Activated CD4-positive, alpha-beta T cell treated with anti-CD3 and anti-CD28 coated beads for 24 hours (primary cell): ENCODE results near the gene ACBD3.
A peak's percentile ranks its signal among the peaks of the same experiment; 100 is the strongest.

Source experiments
- DNase-seq, 2 donors: peaks; one replicate each; pipeline ENCODE4 v3.0.0-alpha.2; 2020; ENCODE audit warnings: low read depth in 2 of 2

ACBD3 gene

DNA sequence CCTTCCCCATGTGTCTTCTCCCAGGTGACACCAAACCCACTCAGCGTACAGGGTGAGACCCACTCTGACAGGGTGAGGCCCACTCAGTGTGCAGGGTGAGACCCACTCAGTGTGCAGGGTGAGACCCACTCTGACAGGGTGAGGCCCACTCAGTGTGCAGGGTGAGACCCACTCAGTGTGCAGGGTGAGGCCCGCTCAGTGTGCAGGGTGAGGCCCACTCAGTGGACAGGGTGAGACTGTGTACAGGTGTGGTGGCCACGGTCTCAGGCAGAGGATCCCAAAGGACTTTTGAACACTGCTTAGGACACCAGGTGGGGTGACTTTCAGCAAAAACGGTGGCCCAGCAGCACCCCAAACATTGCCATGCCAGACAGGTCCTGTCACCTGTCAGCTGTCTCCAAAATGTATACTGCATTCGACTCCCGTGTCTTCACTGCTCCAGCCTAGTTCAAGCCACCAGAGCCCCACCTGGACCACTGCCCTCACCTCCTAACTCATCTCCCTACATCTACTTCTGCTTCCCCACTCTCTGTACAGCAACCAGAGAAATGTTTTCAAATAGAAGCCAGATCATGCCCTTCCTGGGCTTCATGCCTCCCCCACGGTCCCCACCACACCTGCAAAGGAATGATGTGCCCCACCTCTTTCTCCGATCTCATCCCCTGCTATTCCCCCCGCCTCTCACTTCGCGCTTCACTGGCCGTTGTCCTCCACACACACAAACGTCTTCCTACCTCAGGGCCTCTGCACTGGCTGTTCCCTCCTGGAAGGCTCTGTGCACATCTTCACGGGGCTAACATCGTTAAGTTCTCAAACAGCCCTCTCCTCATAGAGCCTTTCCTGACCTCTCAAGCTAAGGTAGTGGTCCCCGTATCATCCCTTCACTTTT, 52.1 kb downstream of the ACBD3 start:
- DNase-seq: no peak

DNA sequence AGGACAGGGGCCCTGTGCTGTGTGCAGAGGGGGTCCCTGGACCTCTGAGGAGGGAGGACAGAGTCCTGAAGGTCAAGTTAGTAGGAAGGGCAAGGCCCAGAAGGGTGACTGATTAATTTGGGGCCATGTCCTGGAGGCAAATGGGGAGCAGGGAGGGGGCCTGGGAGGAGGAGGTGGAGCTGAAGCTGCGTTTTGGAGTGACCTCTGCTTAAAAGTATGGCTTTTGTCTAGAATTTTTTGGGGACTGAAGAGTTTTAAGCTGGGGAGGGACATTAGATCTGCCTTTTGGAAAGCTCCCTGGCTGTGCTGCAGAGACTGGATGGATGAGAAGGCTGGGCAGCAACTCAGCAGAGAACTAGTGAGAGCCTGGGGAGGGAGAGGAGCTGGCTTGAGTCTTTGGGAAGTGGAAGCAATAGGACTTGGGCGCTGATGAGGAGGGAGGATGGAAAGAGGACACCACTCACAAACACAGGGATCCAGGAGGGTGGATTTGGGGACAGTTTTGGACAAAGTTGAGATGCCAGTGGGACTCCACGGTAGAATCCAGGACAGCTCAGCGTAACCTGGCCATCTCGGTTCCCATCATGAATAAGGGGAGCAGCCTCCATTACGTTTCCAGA, 52.9 kb downstream of the ACBD3 start:
- no peak for DNase-seq

DNA sequence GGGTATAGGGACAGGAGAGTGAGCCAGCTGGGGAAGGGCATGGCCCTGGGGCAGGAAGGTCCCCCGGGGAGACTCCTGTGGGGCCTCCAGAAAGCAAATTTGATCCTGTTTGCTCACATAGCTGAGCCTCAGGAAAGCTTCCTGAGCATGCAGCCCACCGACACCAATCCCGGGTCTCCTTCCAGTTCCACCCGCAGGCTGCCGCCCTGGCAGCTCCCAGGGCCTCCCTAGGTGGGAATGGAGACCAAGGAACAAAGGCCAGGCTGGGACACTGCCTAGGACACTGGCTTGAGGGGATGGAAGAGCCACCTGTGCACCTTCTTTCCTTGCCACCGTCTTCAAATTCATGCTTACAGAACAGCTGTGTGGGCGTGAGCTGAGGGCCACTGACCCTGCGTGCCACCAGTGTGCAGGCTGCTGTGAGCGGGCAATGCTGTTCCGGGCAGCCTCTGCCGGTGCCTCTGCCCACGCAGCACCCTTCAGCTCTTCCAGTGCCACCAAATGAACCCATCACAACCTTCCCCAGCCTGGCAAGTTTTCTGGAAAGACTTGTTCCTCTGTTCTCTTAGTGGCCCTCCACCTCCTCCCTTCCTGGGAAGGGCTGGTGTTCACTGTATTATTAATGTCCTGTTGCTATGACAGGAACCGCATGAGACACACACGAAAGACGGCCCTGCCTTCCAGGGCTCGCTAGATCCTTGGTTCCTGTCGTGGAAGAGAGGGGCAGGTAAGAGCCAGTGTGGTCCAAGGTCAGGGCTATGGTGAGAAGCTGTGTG, 53.6 kb downstream of the ACBD3 start:
- no peak for DNase-seq

DNA sequence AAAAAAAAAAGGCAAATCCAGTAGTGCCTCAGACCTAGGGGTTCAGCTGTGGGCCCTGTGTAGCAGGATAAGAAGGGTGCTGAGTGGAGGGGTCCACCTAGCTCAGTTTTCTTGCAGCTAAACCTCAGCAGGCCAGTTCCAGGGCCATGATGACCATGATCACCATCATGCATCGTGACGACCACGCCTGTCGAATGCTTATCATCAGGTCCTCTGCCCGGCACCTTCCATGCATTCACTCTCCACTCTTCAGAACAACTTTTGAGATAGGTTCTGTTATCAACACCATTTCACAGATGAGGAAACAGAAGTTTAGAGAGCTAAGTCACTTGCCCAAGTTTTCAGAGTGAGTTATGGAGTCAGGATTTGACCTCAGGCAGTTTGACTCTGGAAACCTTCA, 54.9 kb downstream of the ACBD3 start:
- no peak for DNase-seq

DNA sequence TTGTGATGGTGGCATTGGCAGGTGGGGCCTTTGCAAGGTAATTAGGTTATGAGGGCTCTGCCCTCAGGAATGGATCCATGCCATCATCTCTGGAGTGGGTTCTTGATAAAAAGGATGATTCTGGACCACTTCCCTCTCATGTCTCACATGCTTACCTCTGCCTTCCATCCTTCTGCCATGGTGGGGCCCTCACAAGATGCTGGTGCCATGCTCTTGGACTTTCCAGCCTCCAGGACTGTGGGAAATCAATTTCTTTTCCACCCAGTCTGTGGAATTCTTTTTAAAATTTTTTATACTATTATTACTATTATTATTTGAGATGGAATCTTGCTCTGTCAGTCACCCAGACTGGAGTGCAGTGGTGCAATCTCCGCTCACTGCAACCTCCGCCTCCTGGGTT, 57.3 kb downstream of the ACBD3 start:
- no peak for DNase-seq

DNA sequence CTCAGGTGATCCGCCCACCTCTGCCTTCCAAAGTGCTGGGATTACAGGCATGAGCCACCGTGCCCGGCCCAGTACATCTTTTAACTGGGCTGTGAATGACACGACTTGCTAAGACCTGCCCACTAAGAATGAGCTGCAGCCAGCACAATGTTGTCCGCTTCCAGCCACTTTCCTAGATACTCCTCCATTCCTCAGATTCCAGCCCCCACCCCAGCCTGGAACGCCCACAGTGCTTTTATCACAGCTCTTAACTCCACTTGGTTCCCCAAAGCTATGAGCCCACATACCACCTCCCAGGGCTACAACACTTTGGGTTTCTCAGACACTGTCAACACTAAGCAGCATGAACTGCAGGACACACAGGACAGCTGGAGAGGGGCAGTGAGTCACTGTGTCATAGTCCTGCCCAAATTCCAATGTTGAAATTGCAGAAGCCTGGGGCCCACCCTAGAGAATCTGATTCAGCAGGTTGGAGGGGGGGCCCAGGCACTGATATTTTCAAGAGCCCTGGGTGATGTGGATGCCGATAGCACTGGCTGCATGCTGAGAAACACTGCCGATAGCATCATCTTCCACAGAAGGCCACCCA, 58.0 kb downstream of the ACBD3 start:
- no peak for DNase-seq

DNA sequence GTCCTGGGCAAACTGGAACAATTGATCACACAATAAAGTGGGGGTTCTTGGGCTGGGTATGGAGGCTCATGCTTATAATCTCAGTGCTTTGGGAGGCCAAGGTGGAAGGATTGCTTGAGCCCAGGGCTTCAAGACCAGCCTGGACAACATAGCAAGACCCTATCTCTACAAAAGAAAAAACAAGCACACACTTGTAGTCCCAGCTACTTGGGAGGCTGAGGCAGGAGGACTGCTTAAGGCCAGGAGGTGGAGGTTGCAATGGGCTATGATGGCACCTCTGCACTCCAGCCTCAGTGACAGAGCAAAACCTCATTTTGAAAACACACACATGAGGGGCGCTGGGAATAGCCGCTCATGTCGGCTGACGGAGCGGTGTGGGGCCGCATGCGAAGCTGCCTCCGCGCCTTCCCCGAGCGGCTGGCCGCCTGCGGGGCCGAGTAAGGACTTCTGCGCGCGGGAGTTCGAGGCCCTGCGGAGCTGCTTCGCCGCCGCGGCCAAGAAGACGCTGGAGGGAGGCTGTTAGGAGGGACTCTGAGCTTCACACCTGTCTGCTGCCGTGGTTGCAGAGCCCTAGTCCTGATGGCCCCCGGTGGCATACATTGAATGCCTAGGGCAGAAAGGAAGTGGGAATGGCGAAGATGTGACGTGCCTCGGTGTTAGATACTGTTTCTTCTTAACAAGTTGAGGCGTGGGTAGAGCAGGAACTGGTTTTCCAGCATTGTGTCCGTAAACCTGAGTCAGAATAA, 59.5 kb downstream of the ACBD3 start:
- DNase-seq: no peak

DNA sequence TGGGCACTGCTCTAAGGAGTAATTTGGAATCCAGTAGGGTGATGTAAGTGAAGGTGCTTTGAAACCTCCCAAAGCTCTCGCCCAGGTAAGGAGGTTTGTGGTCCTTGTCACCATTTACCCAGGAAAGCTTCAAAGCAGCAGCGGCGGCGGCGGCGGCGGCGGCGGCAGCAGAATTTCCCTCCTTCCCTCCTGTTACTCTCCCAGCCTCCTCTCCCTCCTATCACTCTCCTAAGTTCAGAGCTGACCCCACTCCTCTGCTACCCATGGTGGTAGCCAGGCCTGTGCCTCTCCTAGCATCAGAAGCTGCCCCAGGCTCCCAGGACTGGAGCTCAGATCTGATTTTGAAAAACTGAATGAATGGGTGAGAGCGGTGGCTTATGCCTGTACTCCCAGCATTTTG, 60.7 kb downstream of the ACBD3 start:
- no peak for DNase-seq

DNA sequence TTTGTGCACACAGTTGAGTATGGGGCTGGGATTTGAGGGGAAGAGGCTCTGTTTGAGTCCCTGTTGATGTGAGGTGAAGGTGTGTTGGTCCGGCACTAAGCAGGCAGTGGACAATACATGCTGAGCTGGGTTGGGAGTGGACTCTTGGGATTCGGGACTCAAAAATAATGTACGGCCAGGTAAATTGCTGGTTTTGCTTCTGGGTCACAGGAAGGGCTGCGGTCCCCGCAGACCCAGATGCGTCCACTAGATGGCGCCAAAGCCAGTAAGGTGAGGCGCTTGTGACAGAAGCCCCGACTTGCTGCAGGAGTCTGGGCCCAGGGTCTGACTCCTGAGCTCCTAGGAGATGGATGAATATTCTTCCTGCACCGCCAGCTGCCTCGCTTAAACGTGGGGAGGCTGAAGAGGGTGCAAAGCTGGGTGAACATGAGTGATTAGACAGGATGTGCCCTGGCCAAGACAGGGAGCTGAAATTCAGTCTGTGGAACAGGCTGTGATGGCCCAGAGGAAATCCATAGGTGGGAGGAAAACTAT, 61.4 kb downstream of the ACBD3 start:
- peak; percentile 88 for DNase-seq

DNA sequence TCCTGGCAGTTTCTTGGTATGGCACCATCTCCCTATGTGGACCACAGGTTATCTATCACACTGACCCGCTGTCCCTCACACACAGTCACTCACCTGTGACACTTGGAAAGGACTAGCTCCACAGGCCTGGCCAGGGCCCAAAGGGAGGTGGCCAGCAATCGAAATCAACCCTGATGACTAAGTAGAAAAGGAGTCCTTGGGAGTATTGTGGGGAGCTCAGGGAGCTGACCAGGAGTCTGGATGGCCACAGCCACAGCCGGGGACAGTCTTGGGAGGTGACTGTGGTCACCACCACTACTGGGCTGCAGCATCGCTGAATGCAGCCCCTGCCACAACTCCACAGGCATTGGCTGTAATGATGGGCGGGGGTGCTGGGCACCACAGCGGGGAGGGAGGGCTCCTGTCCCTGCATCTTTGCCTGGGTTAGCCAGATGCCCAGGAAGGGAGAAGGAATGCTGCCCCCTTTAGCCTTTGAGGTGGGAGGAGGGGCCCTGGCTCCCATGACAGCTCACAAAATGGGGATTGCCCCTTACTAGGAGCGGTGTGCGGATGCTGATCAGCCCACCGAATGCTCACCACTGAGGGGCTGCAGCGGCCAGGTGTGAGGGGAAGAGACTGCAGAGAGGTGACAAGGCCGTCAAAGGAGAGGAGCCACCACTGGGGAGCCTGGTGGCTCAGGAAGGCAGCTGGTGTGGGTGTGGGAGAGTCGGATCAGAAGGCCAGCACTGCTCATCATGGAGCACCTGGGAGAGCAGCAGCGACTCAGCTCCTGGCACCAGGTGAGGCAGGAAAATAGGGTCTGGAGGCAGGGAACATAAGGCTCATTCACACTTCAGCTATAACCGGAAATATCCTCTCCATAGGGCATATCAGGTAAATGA, 62.7 kb downstream of the ACBD3 start:
- DNase-seq: no peak

DNA sequence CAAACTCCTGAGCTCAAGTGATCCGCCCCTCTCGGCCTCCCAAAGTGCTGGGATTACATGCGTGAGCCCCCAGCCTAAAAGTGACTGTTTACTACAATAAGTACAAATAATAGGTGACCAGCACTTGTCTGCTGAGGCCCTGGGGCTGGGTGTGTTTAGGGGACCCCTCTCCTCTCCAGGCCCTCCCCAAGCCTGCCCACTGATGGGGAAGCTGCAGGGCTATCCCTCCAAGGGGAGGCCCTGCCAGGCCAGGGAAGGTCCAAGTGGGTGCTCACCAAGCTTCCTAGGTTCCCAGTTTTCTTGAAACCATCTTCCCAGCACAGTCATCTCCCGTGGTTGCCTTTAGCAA, 63.4 kb downstream of the ACBD3 start:
- DNase-seq: no peak

DNA sequence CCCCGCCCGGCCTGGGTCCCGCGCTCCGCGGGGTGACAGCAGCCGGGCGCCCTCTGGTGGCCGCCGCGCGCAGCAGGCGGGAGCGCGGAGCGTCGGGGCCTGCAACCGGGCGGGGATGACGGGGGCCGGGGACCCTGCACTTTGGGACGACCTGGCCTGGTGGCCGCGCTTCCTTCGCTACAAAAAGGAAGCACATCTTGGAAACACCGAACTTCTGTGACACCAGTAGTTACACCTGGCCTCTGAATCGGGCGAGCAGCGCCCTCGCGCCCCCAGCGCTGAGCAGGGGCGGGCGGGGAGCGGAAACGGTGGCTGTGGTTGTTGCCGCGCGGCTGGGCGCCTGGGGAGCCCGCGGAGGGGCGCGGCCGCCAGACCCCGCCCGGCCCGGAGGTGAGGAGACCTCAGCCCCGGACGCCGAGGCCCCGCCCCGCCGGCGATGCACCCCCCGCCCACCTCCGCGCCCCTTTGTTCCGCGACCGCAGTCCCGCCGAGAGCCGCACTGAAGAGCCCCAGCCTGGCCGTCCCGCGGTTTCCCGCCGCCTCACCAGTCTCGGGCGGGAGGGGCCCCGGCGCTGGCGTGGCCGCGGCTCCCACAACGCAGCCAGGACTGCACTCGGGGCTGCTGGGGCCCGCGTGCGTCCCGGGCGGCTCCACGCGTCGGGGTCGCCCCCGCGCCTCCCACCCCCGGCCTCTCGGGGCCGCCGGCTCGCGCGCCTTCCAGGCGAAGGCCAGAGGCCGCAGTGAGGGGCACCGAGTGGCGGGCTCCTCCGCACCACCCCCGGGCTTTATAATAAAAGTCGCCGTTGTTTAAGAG, 64.7 kb downstream of the ACBD3 start:
- peak; percentile 60 to 67 for DNase-seq

DNA sequence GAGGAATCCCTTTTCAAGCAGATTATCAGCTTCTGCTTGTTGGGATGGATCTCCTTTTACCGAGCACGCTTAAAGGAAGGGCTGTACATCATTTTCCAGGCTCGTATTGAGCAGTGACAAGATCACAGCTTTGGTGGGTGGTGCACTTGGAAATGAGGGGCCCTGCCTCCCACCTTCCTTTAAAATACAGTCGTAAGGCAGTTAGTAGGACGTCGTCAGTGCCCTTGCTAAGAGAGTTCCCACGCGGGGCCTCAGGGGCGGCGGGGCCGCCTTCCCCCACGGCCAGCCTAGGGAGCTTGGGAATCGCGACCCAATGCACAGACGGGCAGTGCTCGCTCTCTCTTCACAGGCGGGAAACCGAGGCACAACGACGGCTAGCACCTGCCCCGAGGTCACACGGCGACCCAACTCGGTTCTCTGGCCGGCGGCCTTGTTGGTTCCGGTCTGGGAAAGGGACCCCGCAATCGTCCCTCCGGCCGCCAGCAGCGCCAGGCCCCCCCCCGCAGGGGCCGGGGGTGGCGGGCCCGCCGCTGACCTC, 65.4 kb downstream of the ACBD3 start:
- no peak for DNase-seq

DNA sequence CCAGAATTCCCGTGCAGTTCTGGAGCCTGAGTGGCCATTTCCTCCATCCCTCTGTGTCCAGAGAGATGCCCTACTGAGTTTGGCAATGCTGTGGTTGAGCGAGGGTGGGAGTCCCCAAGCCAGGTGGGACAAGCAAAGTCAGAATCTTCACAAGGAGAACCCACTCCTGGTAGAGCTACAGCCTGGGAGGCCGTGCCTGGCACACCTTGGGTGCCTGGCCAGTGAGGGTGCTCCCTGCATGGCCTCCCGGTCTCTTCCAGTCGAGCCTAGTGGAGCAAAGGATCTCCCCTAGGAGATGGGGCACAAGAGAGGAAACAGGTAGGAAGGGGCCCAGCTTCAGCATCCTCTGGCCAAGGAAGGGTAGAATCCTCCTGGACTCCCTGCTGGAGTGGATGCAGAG, 66.1 kb downstream of the ACBD3 start:
- DNase-seq: no peak

DNA sequence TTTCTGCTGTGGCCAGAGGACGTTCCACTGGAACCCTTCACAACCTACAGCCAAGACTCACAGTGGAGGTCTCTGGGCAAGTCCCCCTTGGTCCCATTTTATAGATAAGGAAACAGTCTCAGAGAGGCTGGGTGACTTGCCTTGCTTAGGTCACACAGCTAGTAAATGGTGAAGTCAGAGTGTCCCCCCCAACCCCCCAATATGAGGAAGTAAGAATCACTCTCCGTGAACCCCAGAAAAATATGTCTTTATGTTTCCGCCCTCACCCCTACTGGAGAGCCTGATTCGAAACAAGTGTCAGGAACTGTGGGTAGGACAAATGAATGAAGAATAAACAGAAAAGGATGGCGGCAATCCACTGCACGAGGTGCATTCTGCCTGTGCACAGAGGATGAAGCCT, 67.4 kb downstream of the ACBD3 start:
- DNase-seq: no peak

DNA sequence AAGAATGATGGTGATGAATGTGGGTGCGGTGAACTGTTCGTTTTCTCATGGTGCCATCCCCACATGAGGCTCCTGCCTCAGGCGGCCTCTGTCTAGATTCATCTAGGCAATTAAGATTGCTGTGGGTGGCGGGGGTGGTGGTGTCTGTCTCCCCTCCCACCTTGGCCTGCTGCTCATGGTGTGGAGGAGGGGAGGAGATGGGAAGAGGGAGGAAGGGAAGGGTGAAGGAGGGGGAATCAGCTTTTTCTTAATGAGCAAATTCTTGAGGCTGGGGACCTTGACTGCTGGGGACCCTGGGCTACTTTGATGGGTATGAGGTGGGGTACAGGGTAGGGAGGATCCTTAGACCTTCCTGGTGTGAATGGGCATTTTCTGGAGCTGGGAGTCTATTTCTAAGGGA, 68.2 kb downstream of the ACBD3 start:
- no peak for DNase-seq

DNA sequence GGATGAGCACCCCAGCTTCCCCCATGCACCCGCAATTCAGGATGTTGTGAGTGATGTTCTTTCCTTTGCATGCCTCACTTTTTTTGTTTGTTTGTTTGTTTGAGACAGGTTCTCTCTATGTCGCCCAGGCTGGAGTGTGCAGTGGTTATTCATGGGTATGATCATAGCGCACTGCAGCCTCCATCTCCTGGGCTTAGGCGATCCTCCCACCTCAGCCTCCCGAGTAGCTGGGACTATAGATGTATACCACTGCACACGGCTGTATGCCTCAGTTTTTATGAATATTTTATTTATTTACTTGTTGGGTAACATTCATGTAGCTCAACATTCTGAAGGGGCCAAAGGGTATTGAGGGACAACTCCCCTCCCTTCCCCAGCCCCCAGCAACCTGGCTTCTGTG, 69.2 kb downstream of the ACBD3 start:
- DNase-seq: no peak

DNA sequence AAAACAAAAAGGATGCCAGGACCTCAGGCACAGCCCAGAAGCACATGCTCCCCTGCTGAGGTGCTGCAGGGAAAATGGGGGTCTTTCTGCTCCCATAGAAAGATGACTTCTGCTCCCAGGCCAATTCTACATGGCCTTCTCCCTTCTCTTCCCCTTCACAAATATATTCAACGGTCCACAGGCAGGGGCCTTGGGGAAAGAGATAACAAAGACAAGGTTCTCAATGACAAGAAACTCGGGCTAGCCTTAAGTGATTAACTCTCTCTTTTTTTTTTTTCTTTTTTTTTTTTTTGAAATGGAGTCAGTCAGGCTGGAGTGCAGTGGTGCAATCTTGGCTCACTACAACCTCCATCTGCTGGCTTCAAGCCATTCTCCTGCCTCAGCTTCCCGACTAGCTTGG, 69.9 kb downstream of the ACBD3 start:
- no peak for DNase-seq

DNA sequence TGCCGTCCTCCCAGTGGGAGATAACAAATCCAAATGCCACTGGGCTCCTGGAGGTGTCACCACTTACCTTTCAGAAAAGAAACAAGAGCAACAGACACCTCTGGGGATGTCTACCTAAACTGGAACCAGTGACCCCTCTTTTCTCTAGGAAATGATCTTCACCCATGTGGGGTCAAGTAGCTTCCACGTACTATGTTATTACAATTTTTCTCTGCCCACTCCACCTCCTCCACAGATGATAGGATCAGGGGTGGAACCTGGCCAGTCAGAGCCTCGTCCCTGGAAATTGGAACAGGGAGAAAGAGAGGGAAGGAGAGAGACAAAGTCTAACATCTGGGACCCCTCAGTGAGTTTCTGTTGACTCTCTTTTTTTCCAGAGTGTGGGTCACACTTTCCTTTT, 73.9 kb downstream of the ACBD3 start:
- DNase-seq: no peak
